PC-3 (cell line): ENCODE results near the gene BCAS3. TPM values are rescaled to one million over a fixed set of nuclear protein-coding genes. Genes with fewer than 3 reads are reported as not detected.

Source experiments
- ATAC-seq: fragments of 200-7000 bp; cut with Tn5 transposase; 2 replicates; pipeline ENCODE4 v1.9.1; 2020; ENCODE audit warnings: mild to moderate bottlenecking, moderate library complexity
- BruUV-seq: library from RNA; stranded (reverse); fragments of 400-500 nt; replicated peaks from 2 replicates; lab custom pipeline; 2021; lab: Mats Ljungman, UMichigan
- CTCF ChIA-PET: fragments of 300-600 bp; sonication (Branson Sonifier 250); formaldehyde crosslinking; loops from one replicate; lab custom pipeline; 2022; ENCODE audit warnings: antibody characterized with exemption; lab: Charles Lee
- POLR2A ChIA-PET: fragments of 300-600 bp; sonication (Branson Sonifier 250); formaldehyde crosslinking; loops from one replicate; lab custom pipeline; 2022; ENCODE audit warnings: antibody characterized with exemption; ENCODE audit not compliant: unreplicated experiment; lab: Charles Lee
- DNase-seq: peaks from one replicate; pipeline ENCODE4 v3.0.0-alpha.2; 2015
- H2AFZ ChIP-seq: fragments of 300-600 bp; sonication (generic); 2 replicates; pipeline ENCODE4 v1.6.0; 2016; ENCODE audit warnings: antibody characterized with exemption, low read length
- H3F3A ChIP-seq: fragments of 300-600 bp; sonication (generic); one replicate; pipeline ENCODE4 v1.6.0; 2017; ENCODE audit warnings: antibody characterized with exemption, low read length, control low read depth, mild to moderate bottlenecking; ENCODE audit not compliant: unreplicated experiment
- H3K27ac ChIP-seq: fragments of 300-600 bp; sonication (generic); 2 replicates; pipeline ENCODE4 v1.5.1; 2016; ENCODE audit warnings: mild to moderate bottlenecking, low read length
- H3K27me3 ChIP-seq: fragments of 300-600 bp; sonication (generic); 2 replicates; pipeline ENCODE4 v1.6.1; 2016; ENCODE audit warnings: low read length, mixed read lengths
- H3K36me3 ChIP-seq: fragments of 300-600 bp; sonication (generic); 2 replicates; pipeline ENCODE4 v1.6.1; 2016; ENCODE audit warnings: low read depth, mixed run types, low read length, mixed read lengths
- H3K4me1 ChIP-seq: fragments of 300-600 bp; sonication (generic); 2 replicates; pipeline ENCODE4 v1.5.1; 2016; ENCODE audit warnings: low read length; ENCODE audit not compliant: insufficient read depth
- H3K4me2 ChIP-seq: fragments of 300-600 bp; sonication (generic); 2 replicates; pipeline ENCODE4 v1.6.0; 2016; ENCODE audit warnings: low read length
- H3K4me3 ChIP-seq: fragments of 300-600 bp; sonication (generic); 2 replicates; pipeline ENCODE4 v1.5.1; 2016; ENCODE audit warnings: mild to moderate bottlenecking, low read length, mixed read lengths
- H3K79me2 ChIP-seq: fragments of 300-600 bp; sonication (generic); 2 replicates; pipeline ENCODE4 v1.6.1; 2017; ENCODE audit warnings: low read length, mixed read lengths
- H3K9ac ChIP-seq: fragments of 300-600 bp; sonication (generic); 2 replicates; pipeline ENCODE4 v1.6.0; 2016; ENCODE audit warnings: mild to moderate bottlenecking, low read length
- H3K9me2 ChIP-seq: fragments of 300-600 bp; sonication (generic); replicated peaks from 2 replicates; pipeline ENCODE4 v1.6.1; 2016; ENCODE audit warnings: mixed run types, low read length, mixed read lengths
- H3K9me3 ChIP-seq: fragments of 300-600 bp; sonication (generic); 2 replicates; pipeline ENCODE4 v1.6.1; 2016; ENCODE audit warnings: low read length, mixed read lengths
- H4K20me1 ChIP-seq: fragments of 300-600 bp; sonication (generic); 2 replicates; pipeline ENCODE4 v1.6.1; 2016; ENCODE audit warnings: low read length, mixed read lengths
- CTCF ChIP-seq: fragments of 300-600 bp; sonication (generic); conservative IDR thresholded peaks from 2 replicates; pipeline ENCODE4 v1.5.1; 2017; ENCODE audit warnings: antibody characterized with exemption, low read depth, mild to moderate bottlenecking, low read length
- EZH2 ChIP-seq: fragments of 300-600 bp; sonication (generic); IDR thresholded peaks from one replicate; pipeline ENCODE4 v1.6.1; 2017; ENCODE audit warnings: antibody characterized with exemption, mild to moderate bottlenecking, low read length; ENCODE audit not compliant: unreplicated experiment
- EZH2phosphoT487 ChIP-seq: fragments of 300-600 bp; sonication (generic); IDR thresholded peaks from 2 replicates; pipeline ENCODE4 v1.6.1; 2018; ENCODE audit warnings: mild to moderate bottlenecking, antibody characterized with exemption, low read length, borderline replicate concordance
- intact Hi-C: fragments of 100-400 bp; cut with micrococcal nuclease; formaldehyde crosslinking; loops from 2 replicates; pipeline ENCODE4 v1.9.0; 2023
- total RNA-seq: library from RNA; depleted of rRNA; stranded (reverse); fragments of >200 nt; gene quantifications from 2 replicates; pipeline ENCODE4 v1.2.3, GENCODE V29; 2014

The BCAS3 gene
- total RNA-seq, 1 experiment from 2014 or later, result 25.9 TPM

GRCh38 chr17:61227866-61228265 is 550.2 kb downstream of the BCAS3 start:
- Histone ChIP-seq H3F3A (no peaks in the 10 kb centered on the region), H3K79me2 (no peaks in the 10 kb centered on the region), H3K4me2 (no peak overlapping the region), H3K9ac (no peak overlapping the region), H3K36me3 (no peaks in the 10 kb centered on the region), H4K20me1 (no peaks in the 10 kb centered on the region), H2AFZ (no peak overlapping the region), H3K4me1 (no peaks in the 10 kb centered on the region), H3K9me2 (no peaks in the 10 kb centered on the region), H3K27me3 (no peaks in the 10 kb centered on the region), H3K9me3 (no peaks in the 10 kb centered on the region), H3K4me3 (no peak overlapping the region), H3K27ac (no peak overlapping the region)
- ChIA-PET CTCF (no interaction called here), POLR2A (interaction anchor here (0.6 kb wide), 1 partner anchor 169 kb away, joined by 22 read pairs; no protein-coding TSS in a partner anchor)
- intact Hi-C loops, result no loop called here
- DNase-seq (no peak), ATAC-seq (no peak)
- no TSS peak for BruUV-seq
- TF ChIP-seq CTCF (no peak), EZH2 (no peak), EZH2phosphoT487 (no peak)

DNA sequence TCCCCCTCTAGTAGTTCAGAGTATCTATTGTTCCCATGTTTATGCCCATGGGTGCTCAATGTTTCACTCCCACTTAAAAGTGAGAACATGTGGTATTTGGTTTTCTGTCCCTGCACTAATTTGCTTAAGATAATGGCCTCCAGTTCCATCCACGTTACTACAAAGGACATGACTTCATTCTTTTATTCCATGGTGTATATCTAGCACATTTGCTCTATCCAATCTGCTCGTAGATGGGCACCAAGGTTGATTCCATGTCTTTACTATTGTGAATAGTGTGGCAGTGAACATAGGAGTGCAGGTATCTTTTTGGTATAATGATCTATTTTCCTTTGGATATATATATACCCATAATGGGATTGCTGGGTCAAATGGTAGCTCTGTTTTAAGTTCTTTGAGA is 552.8 kb downstream of the BCAS3 start:
- DNase-seq, result no peak
- Histone ChIP-seq H3K9me2 (no peaks in the 10 kb centered on the region), H3K4me3 (no peak overlapping the region), H3K4me2 (no peak overlapping the region), H3K79me2 (no peaks in the 10 kb centered on the region), H2AFZ (no peak overlapping the region), H4K20me1 (no peaks in the 10 kb centered on the region), H3K27me3 (no peaks in the 10 kb centered on the region), H3K27ac (no peak overlapping the region), H3F3A (no peaks in the 10 kb centered on the region), H3K4me1 (no peaks in the 10 kb centered on the region), H3K9me3 (no peaks in the 10 kb centered on the region), H3K36me3 (no peaks in the 10 kb centered on the region), H3K9ac (no peak overlapping the region)
- ATAC-seq, result no peak
- CTCF ChIA-PET, result interaction anchor here (0.6 kb wide), 1 partner anchor 101 kb away, joined by 12 read pairs; no protein-coding TSS in a partner anchor
- intact Hi-C loops, result no loop called here
- no TSS peak for BruUV-seq
- POLR2A ChIA-PET, result no interaction called here
- TF ChIP-seq EZH2phosphoT487 (no peak), EZH2 (no peak), CTCF (no peak)

DNA sequence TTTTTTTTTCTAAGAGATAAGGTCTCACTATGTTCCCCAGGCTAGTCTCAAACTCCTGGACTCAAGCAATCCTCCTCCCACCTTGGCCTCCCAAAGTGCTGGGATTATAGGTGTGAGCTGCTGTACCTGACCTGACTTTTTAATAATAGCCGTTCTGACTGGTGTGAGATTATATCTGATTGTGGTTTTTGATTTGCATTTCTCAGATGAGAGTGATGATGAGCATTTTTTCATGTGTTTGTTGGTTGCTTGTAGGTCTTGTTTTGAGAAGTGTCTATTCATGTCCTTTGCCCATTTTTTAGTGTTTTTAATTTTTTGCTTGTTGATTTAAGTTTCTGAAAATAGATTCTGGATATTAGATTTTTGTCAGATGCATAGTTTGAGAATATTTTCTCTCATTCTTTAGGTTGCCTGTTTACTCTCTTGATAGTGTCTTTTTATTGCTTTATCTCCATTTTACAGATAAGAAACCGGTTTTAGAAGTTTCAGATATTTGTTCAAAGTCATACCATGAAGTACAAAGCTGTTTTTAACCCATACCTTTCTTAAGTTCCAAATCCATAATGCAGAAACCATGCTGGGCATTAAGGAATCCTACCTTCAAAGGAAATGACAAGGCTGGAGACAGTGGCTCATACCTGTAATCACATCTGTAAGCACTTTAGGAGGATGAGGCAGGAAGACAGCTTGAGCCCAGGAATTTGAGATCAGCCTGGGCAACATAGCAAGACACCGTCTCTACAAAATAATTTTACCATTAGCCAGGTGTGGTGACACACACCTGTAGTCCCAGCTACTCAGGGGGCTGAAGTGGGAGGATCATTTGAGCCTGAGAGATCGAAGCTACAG is 553.5 kb downstream of the BCAS3 start:
- no peak for ATAC-seq
- CTCF ChIA-PET, result interaction anchor here (0.6 kb wide), 1 partner anchor 100 kb away, joined by 12 read pairs; no protein-coding TSS in a partner anchor
- Histone ChIP-seq H3K4me3 (no peak overlapping the region), H2AFZ (no peak overlapping the region), H3F3A (no peaks in the 10 kb centered on the region), H3K79me2 (no peaks in the 10 kb centered on the region), H3K27me3 (no peaks in the 10 kb centered on the region), H3K4me1 (no peaks in the 10 kb centered on the region), H3K9ac (no peak overlapping the region), H4K20me1 (no peaks in the 10 kb centered on the region), H3K36me3 (no peaks in the 10 kb centered on the region), H3K9me2 (no peaks in the 10 kb centered on the region), H3K27ac (no peak overlapping the region), H3K9me3 (no peaks in the 10 kb centered on the region), H3K4me2 (no peak overlapping the region)
- BruUV-seq, result no TSS peak
- intact Hi-C loops, result no loop called here
- no peak for DNase-seq
- TF ChIP-seq CTCF (no peak), EZH2 (no peak), EZH2phosphoT487 (no peak)
- POLR2A ChIA-PET, result no interaction called here
